ENCODE measurements around the gene WNT3A.

GRCh38 chr1:228007049-228007800 is 427 bp downstream of the WNT3A start:
- TF ChIP-seq CTCF (conservative IDR thresholded peaks at IDR 0.05; ENCODE audit: low read length) (no peak), EZH2phosphoT487 (IDR thresholded peaks at IDR 0.05; ENCODE audit: borderline replicate concordance) (no peak)

All from Loucy (cell line).